H1 (cell line): Measurements from ENCODE around the gene CHCHD3. TPM values are rescaled to one million over a fixed set of nuclear protein-coding genes. Genes with fewer than 3 reads are reported as not detected.

ENCODE experiments used
- ATF2 ChIP-seq: IDR thresholded peaks from 2 replicates; pipeline ENCODE4 v1.6.1; 2012; ENCODE audit warnings: low read length, inconsistent platforms
- BCL11A ChIP-seq, 2 experiments: IDR thresholded peaks; one replicate each; pipeline ENCODE4 v1.6.1; 2011; ENCODE audit warnings: low read depth in 2 of 2, low read length in 2 of 2, mild to moderate bottlenecking in 2 of 2
- KDM5A ChIP-seq: fragments of 200-600 bp; IDR thresholded peaks from 2 replicates; pipeline ENCODE4 v1.7.1; 2012; ENCODE audit warnings: mild to moderate bottlenecking, low read length, inconsistent platforms, mixed read lengths
- PHF8 ChIP-seq: fragments of 200-600 bp; sonication (generic); conservative IDR thresholded peaks from 2 replicates; pipeline ENCODE4 v1.7.1; 2012; ENCODE audit warnings: low read depth, mild to moderate bottlenecking, inconsistent platforms, low read length, moderate library complexity
- POLR2A ChIP-seq, 2 experiments: IDR thresholded peaks; 1 replicate in 1 of 2; 2 replicates in 1 of 2; pipeline ENCODE4 v1.6.1; 2011; ENCODE audit warnings: low read depth in 2 of 2, low read length in 2 of 2, mild to moderate bottlenecking in 2 of 2; ENCODE audit errors: control extremely low read depth in 1 of 2
- RNF2 ChIP-seq: fragments of 200-900, 300-1000 bp; sonication (generic); IDR thresholded peaks from 2 replicates; pipeline ENCODE4 v1.7.1; 2016; ENCODE audit warnings: borderline replicate concordance, low read depth, mild to moderate bottlenecking, antibody characterized with exemption, low read length; ENCODE audit not compliant: poor library complexity, severe bottlenecking; ENCODE audit errors: missing control alignments
- polyA plus RNA-seq, 7 experiments: library from polyadenylated mRNA; depleted of rRNA in 3 of 7; stranded (reverse) in 5 of 7; unstranded in 2 of 7; fragments of >200 nt in 5 of 7; fragments of 200-250 nt in 2 of 7; gene quantifications; 1 replicate in 5 of 7; 2 replicates in 1 of 7; 4 replicates in 1 of 7; pipeline versions ENCODE4 v1.2.1 to v1.2.3, GENCODE V29; 2011 to 2013; ENCODE audit warnings: missing spikeins in 2 of 7, mixed read lengths in 2 of 7
- total RNA-seq: library from RNA; stranded (reverse); fragmentation: NEBNext Ultra II Directional; extraction: Animal tissue kit (Norgen Biotek cat#: 25700); gene quantifications from 2 replicates; pipeline ENCODE4 v1.2.1, GENCODE V29; 2021

Gene CHCHD3
- total and polyA plus RNA-seq, 2 of the 8 experiments (the other 6 are each of a cell fraction or from before 2014, with no cell fraction given) = 42.9 to 137 TPM

GRCh38 chr7:133108023-133108422 lies 26.1 kb upstream of the CHCHD3 start (continued):
- no peak for TF ChIP-seq ATF2
- TF ChIP-seq PHF8 = no peak
- TF ChIP-seq POLR2A (IDR thresholded peaks at IDR 0.05; ENCODE audit: control extremely low read depth in 1 of 2, low read depth in 2 of 2, low read length in 2 of 2) = no peak
- TF ChIP-seq KDM5A = no peak
- no peak for TF ChIP-seq BCL11A (IDR thresholded peaks at IDR 0.05; ENCODE audit: low read depth in 2 of 2, low read length in 2 of 2)
- TF ChIP-seq RNF2 = no peak
- TF ChIP-seq, all 59 proteins: peak for 0
